Measurements from ENCODE around the gene KIR3DL3. TPM values are rescaled to one million over a fixed set of nuclear protein-coding genes. Genes with fewer than 3 reads are reported as not detected.
"Not testable (repeated sequence)": the region's sequence is repeated elsewhere in the genome, so short reads cannot be mapped to it uniquely, and the experiment has no call there.

The KIR3DL3 gene
- total RNA-seq, 2 donors from 2014 or later: not detected

DNA sequence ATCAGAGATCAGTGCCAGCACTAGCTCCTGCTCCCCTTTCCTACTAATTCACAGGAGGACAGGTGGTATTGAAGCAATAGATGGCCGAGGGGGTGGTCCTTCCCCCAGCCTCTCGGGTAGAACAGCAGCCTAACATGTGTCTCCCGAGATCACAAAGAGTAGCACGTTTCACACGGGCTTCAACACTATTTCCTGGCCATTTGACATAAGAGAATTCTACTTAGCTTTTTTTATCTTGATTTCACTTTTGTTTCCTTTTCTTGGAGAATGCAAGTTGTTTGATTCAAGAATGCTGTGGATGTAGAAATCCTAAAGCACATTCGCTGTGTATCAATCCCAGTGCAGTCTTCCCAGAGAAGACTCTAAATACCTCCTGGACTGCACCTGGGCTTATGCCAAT is 26.0 kb downstream of the KIR3DL3 start:
- H3K36me3 ChIP-seq (ENCODE audit: control insufficient read depth, insufficient read depth, low read length); H3K36me3 Mint-ChIP-seq (ENCODE audit: low read depth); DNase-seq; H3K4me1 Mint-ChIP-seq; H3K9ac ChIP-seq (ENCODE audit: extremely low read depth, low read length, poor library complexity, severe bottlenecking); H3K4me3 Mint-ChIP-seq; H3K9me3 ChIP-seq (ENCODE audit: control insufficient read depth, low read length); H3K27me3 Mint-ChIP-seq (ENCODE audit: insufficient read depth); H3K4me3 ChIP-seq (ENCODE audit: low read length); H3K27me3 ChIP-seq (ENCODE audit: control insufficient read depth, insufficient read depth, low read length, poor library complexity, severe bottlenecking); H3K27ac ChIP-seq (ENCODE audit: low read depth, low read length); H3K4me1 ChIP-seq (ENCODE audit: control insufficient read depth, insufficient read depth, low read length); H3K27ac Mint-ChIP-seq: not testable (repeated sequence)
- WGBS, 2 experiments (ENCODE audit: insufficient coverage in 1 of 2, insufficient read length in 1 of 2): 31 to 44% methylated on average over 4 to 6 of the region's 6 CpGs
- peaks cover 82% of the 10 kb centered on the region for H3K9me3 Mint-ChIP-seq

DNA sequence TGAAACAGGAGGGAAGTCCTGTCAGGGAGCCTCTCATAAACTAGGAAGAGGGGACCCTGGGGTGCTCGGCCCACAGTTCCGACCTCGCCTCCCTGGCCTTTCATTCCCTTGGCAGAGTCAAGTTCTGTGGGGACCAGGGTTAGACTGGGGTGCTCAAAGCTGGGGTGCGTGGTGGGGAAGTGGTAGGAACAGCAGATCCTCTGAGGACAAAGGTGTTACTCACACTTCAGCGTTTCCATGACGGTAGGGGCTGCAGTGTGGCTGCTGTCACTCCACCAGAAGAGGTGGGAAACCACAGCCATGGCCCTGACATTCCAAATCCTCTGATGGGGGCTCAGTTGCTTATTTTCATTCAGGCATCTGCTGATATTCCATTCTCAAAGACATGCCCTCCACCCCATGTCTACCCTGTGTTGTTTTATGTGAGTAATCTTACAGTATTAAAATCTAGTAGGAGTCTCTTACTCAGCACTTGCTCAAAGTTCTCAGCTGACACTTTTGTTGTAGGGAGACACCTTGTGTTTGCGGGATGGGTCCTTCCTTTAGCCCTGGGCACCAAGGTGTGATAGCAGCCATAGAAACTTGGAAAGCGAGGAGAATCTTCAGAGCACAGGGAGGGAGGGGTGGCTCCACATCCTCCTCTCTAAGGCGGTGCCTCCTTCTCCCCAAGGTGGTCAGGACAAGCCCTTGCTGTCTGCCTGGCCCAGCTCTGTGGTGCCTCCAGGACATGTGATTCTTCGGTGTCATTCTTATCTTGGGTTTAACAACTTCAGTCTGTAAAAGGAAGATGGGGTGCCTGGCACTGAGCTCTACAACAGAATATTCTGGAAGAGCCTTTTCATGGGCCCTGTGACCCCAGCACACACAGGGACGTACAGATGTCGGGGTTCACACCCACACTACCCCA is 32.2 kb downstream of the KIR3DL3 start:
- 72% methylated on average over 10 of the region's 12 CpGs; no CpG with 5 or more reads in 1 of the 2 experiments for WGBS, 2 experiments (ENCODE audit: insufficient coverage in 1 of 2, insufficient read length in 1 of 2)
- H3K4me1 Mint-ChIP-seq; H3K36me3 Mint-ChIP-seq (ENCODE audit: low read depth); H3K27me3 Mint-ChIP-seq (ENCODE audit: insufficient read depth); DNase-seq; H3K4me1 ChIP-seq (ENCODE audit: control insufficient read depth, insufficient read depth, low read length); H3K9me3 ChIP-seq (ENCODE audit: control insufficient read depth, low read length); H3K27ac Mint-ChIP-seq; H3K4me3 ChIP-seq (ENCODE audit: low read length); H3K9ac ChIP-seq (ENCODE audit: extremely low read depth, low read length, poor library complexity, severe bottlenecking); H3K36me3 ChIP-seq (ENCODE audit: control insufficient read depth, insufficient read depth, low read length); H3K27ac ChIP-seq (ENCODE audit: low read depth, low read length); H3K4me3 Mint-ChIP-seq; H3K27me3 ChIP-seq (ENCODE audit: control insufficient read depth, insufficient read depth, low read length, poor library complexity, severe bottlenecking): not testable (repeated sequence)
- peaks cover 94% of the 10 kb centered on the region for H3K9me3 Mint-ChIP-seq

DNA sequence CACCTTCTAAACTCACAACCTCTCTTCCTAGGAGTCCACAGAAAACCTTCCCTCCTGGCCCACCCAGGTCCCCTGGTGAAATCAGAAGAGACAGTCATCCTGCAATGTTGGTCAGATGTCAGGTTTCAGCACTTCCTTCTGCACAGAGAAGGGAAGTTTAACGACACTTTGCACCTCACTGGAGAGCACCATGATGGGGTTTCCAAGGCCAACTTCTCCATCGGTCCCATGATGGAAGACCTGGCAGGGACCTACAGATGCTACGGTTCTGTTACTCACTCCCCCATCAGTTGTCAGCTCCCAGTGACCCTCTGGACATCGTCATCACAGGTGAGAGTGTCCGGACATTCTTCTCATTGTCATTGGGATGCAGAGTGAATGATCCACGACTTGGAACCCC is 34.3 kb downstream of the KIR3DL3 start:
- not testable (repeated sequence) for DNase-seq; H3K4me1 ChIP-seq (ENCODE audit: control insufficient read depth, insufficient read depth, low read length); H3K4me1 Mint-ChIP-seq; H3K36me3 ChIP-seq (ENCODE audit: control insufficient read depth, insufficient read depth, low read length); H3K36me3 Mint-ChIP-seq (ENCODE audit: low read depth); H3K9ac ChIP-seq (ENCODE audit: extremely low read depth, low read length, poor library complexity, severe bottlenecking); H3K27ac ChIP-seq (ENCODE audit: low read depth, low read length); H3K9me3 ChIP-seq (ENCODE audit: control insufficient read depth, low read length); H3K4me3 ChIP-seq (ENCODE audit: low read length); H3K4me3 Mint-ChIP-seq; H3K27me3 ChIP-seq (ENCODE audit: control insufficient read depth, insufficient read depth, low read length, poor library complexity, severe bottlenecking); H3K27ac Mint-ChIP-seq; H3K27me3 Mint-ChIP-seq (ENCODE audit: insufficient read depth)
- H3K9me3 Mint-ChIP-seq: peaks cover 94% of the 10 kb centered on the region
- WGBS, 2 experiments (ENCODE audit: insufficient coverage in 1 of 2, insufficient read length in 1 of 2): 56 to 73% methylated on average over 2 to 6 of the region's 6 CpGs

DNA sequence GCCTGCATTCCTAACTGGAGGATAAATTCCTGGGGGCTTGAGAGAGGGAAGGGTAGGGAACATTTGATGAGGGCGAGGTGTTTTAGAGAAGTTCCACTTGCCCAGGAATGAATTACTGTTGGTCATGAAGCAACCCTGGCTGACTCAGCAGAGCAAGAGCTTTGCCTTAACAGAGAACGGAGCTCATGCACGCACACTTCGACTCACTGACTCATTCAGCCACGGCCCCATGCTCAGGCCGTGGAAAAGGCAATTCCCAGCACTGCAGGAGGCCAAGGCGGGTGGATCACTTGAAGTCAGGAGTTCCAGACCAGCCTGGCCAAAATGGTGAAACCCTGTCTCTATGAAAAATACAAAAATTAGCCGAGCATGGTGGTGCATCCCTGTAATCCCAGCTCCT is 40.0 kb downstream of the KIR3DL3 start:
- H3K27ac Mint-ChIP-seq; H3K9me3 ChIP-seq (ENCODE audit: control insufficient read depth, low read length); H3K4me3 Mint-ChIP-seq; H3K4me1 Mint-ChIP-seq; H3K27me3 ChIP-seq (ENCODE audit: control insufficient read depth, insufficient read depth, low read length, poor library complexity, severe bottlenecking); H3K27me3 Mint-ChIP-seq (ENCODE audit: insufficient read depth); H3K27ac ChIP-seq (ENCODE audit: low read depth, low read length); H3K36me3 ChIP-seq (ENCODE audit: control insufficient read depth, insufficient read depth, low read length); H3K36me3 Mint-ChIP-seq (ENCODE audit: low read depth); H3K4me1 ChIP-seq (ENCODE audit: control insufficient read depth, insufficient read depth, low read length); DNase-seq; H3K4me3 ChIP-seq (ENCODE audit: low read length); H3K9ac ChIP-seq (ENCODE audit: extremely low read depth, low read length, poor library complexity, severe bottlenecking): not testable (repeated sequence)
- WGBS, 2 experiments (ENCODE audit: insufficient coverage in 1 of 2, insufficient read length in 1 of 2): 47 to 73% methylated on average over 3 to 8 of the region's 8 CpGs
- H3K9me3 Mint-ChIP-seq: peaks cover 89% of the 10 kb centered on the region

DNA sequence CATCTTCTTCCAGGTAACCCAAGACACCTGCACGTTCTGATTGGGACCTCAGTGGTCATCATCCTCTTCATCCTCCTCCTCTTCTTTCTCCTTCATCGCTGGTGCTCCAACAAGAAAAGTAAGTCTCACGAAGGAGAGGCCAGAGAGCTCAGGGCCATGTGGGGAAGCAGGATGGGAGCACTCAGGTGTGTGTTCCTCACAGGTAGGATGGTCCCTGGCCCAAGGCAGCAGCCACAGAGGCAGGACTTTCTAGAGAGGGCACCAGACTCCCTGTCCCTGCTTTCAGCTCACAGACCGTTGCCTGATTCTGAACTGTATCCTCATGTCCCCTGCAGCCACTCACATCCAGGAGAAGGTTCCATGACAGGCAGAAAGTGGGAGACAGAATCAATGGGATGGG is 42.2 kb downstream of the KIR3DL3 start:
- H3K4me1 Mint-ChIP-seq; H3K9ac ChIP-seq (ENCODE audit: extremely low read depth, low read length, poor library complexity, severe bottlenecking); H3K27me3 ChIP-seq (ENCODE audit: control insufficient read depth, insufficient read depth, low read length, poor library complexity, severe bottlenecking); H3K4me3 ChIP-seq (ENCODE audit: low read length); H3K4me1 ChIP-seq (ENCODE audit: control insufficient read depth, insufficient read depth, low read length); DNase-seq; H3K36me3 Mint-ChIP-seq (ENCODE audit: low read depth); H3K27me3 Mint-ChIP-seq (ENCODE audit: insufficient read depth); H3K36me3 ChIP-seq (ENCODE audit: control insufficient read depth, insufficient read depth, low read length); H3K9me3 ChIP-seq (ENCODE audit: control insufficient read depth, low read length); H3K27ac Mint-ChIP-seq; H3K27ac ChIP-seq (ENCODE audit: low read depth, low read length); H3K4me3 Mint-ChIP-seq: not testable (repeated sequence)
- peaks cover 91% of the 10 kb centered on the region for H3K9me3 Mint-ChIP-seq
- 35% methylated on average over 3 of the region's 4 CpGs; no CpG with 5 or more reads in 1 of the 2 experiments for WGBS, 2 experiments (ENCODE audit: insufficient coverage in 1 of 2, insufficient read length in 1 of 2)

DNA sequence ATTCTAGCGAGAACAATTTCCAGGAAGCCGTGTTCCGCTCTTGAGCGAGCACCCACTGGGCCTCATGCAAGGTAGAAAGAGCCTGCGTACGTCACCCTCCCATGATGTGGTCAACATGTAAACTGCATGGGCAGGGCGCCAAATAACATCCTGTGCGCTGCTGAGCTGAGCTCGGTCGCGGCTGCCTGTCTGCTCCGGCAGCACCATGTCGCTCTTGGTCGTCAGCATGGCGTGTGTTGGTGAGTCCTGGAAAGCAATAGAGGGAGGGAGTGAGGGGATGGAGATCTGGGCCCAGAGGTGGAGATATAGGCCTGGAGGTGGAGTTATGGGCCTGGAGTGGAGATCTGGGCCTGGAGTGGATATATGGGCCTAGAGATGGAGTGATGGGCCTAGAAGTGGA is 45.4 kb downstream of the KIR3DL3 start, which contains the start of gene KIR2DL1:
KIR2DL1 (plus strand) TSS at position 148 of the 400 bp plus-strand sequence; CDS start at position 206, 58 bp downstream.
- H3K4me3 Mint-ChIP-seq; H3K36me3 ChIP-seq (ENCODE audit: control insufficient read depth, insufficient read depth, low read length); H3K4me1 Mint-ChIP-seq; H3K27me3 ChIP-seq (ENCODE audit: control insufficient read depth, insufficient read depth, low read length, poor library complexity, severe bottlenecking); H3K9ac ChIP-seq (ENCODE audit: extremely low read depth, low read length, poor library complexity, severe bottlenecking); H3K27ac ChIP-seq (ENCODE audit: low read depth, low read length); DNase-seq; H3K27ac Mint-ChIP-seq; H3K4me1 ChIP-seq (ENCODE audit: control insufficient read depth, insufficient read depth, low read length); H3K4me3 ChIP-seq (ENCODE audit: low read length); H3K9me3 ChIP-seq (ENCODE audit: control insufficient read depth, low read length); H3K27me3 Mint-ChIP-seq (ENCODE audit: insufficient read depth); H3K36me3 Mint-ChIP-seq (ENCODE audit: low read depth): not testable (repeated sequence)
- 88 to 91% methylated on average over 4 to 15 of the region's 15 CpGs for whole genome bisulfite sequencing, 2 experiments (ENCODE audit: insufficient coverage in 1 of 2, insufficient read length in 1 of 2)
- peaks cover 94% of the 10 kb centered on the region for H3K9me3 Mint-ChIP-seq

DNA sequence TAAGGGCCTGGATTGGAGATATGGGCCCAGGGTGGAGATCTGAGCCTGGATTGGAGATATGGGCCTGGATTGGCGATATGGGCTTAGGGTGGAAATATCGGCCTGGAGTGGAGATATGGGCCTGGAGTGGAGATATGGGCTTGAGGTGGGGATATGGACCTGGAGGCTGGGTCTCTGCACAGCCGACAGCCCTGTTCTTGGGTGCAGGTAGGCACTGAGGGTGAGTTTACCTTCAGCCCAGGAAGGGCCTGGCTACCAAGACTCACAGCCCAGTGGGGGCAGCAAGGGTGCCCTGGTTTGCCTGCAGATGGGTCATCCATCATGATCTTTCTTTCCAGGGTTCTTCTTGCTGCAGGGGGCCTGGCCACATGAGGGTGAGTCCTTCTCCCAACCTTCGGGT is 46.3 kb downstream of the KIR3DL3 start:
- H3K4me1 Mint-ChIP-seq; H3K27me3 ChIP-seq (ENCODE audit: control insufficient read depth, insufficient read depth, low read length, poor library complexity, severe bottlenecking); H3K27ac ChIP-seq (ENCODE audit: low read depth, low read length); DNase-seq; H3K27me3 Mint-ChIP-seq (ENCODE audit: insufficient read depth); H3K9me3 ChIP-seq (ENCODE audit: control insufficient read depth, low read length); H3K27ac Mint-ChIP-seq; H3K4me3 ChIP-seq (ENCODE audit: low read length); H3K4me3 Mint-ChIP-seq; H3K36me3 Mint-ChIP-seq (ENCODE audit: low read depth); H3K36me3 ChIP-seq (ENCODE audit: control insufficient read depth, insufficient read depth, low read length); H3K4me1 ChIP-seq (ENCODE audit: control insufficient read depth, insufficient read depth, low read length); H3K9ac ChIP-seq (ENCODE audit: extremely low read depth, low read length, poor library complexity, severe bottlenecking): not testable (repeated sequence)
- WGBS, 2 experiments (ENCODE audit: insufficient coverage in 1 of 2, insufficient read length in 1 of 2): 82% methylated on average over 3 of the region's 4 CpGs; no CpG with 5 or more reads in 1 of the 2 experiments
- peaks cover 94% of the 10 kb centered on the region for H3K9me3 Mint-ChIP-seq
